ENCODE measurements around the gene GREB1L. TPM values are rescaled to one million over a fixed set of nuclear protein-coding genes. Genes with fewer than 3 reads are reported as not detected.

GREB1L gene
- total RNA-seq, 2 donors from 2014 or later: 0.20 to 0.58 TPM

- Histone ChIP-seq H3K9me3 (no peaks in the 10 kb centered on the region), H3K36me3 (no peaks in the 10 kb centered on the region), H3K4me3 (no peak overlapping the region), H3K4me1 (no peaks in the 10 kb centered on the region), H3K9ac (ENCODE audit: low read depth in 2 of 2, low read length in 2 of 2) (no peak overlapping the region), H3K27me3 (no peaks in the 10 kb centered on the region), H3K27ac (no peak overlapping the region)
- TF ChIP-seq CTCF (IDR thresholded peaks at IDR 0.05): no peak
- DNase-seq: no peak
- intact Hi-C loops (cut with DNase I): no loop called here
Measured at GRCh38 chr18:21281603-21282002, 39.6 kb downstream of the GREB1L start.

GRCh38 chr18:21284540-21284939 is 42.5 kb downstream of the GREB1L start:
- Histone ChIP-seq H3K4me1 (no peaks in the 10 kb centered on the region), H3K27me3 (no peaks in the 10 kb centered on the region), H3K9me3 (no peaks in the 10 kb centered on the region), H3K36me3 (no peaks in the 10 kb centered on the region), H3K4me3 (no peak overlapping the region), H3K9ac (ENCODE audit: low read depth in 2 of 2, low read length in 2 of 2) (no peak overlapping the region), H3K27ac (no peak overlapping the region)
- no peak for TF ChIP-seq CTCF (IDR thresholded peaks at IDR 0.05)
- intact Hi-C loops (cut with DNase I): no loop called here
- DNase-seq: no peak

GRCh38 chr18:21289827-21290226 is 47.8 kb downstream of the GREB1L start:
- intact Hi-C loops (cut with DNase I): no loop called here
- H3K9ac ChIP-seq (ENCODE audit: low read depth in 2 of 2, low read length in 2 of 2): no peak overlapping the region
- no peaks in the 10 kb centered on the region for H3K9me3 ChIP-seq
- H3K27me3 ChIP-seq: no peaks in the 10 kb centered on the region
- H3K4me1 ChIP-seq: no peaks in the 10 kb centered on the region
- H3K4me3 ChIP-seq: no peak overlapping the region
- DNase-seq: no peak
- H3K36me3 ChIP-seq: no peaks in the 10 kb centered on the region
- H3K27ac ChIP-seq: no peak overlapping the region
- no peak for TF ChIP-seq CTCF (IDR thresholded peaks at IDR 0.05)

GRCh38 chr18:21291106-21291505 is 49.1 kb downstream of the GREB1L start:
- Histone ChIP-seq H3K4me3 (no peak overlapping the region), H3K27me3 (no peaks in the 10 kb centered on the region), H3K9me3 (no peaks in the 10 kb centered on the region), H3K36me3 (no peaks in the 10 kb centered on the region), H3K9ac (ENCODE audit: low read depth in 2 of 2, low read length in 2 of 2) (no peak overlapping the region), H3K4me1 (no peaks in the 10 kb centered on the region), H3K27ac (no peak overlapping the region)
- TF ChIP-seq CTCF (IDR thresholded peaks at IDR 0.05): no peak
- intact Hi-C loops (cut with DNase I): no loop called here
- no peak for DNase-seq

- H3K9me3 ChIP-seq: no peaks in the 10 kb centered on the region
- no peak for DNase-seq
- intact Hi-C loops (cut with DNase I): no loop called here
- no peaks in the 10 kb centered on the region for H3K27me3 ChIP-seq
- H3K9ac ChIP-seq (ENCODE audit: low read depth in 2 of 2, low read length in 2 of 2): no peak overlapping the region
- no peaks in the 10 kb centered on the region for H3K36me3 ChIP-seq
- no peak for TF ChIP-seq CTCF (IDR thresholded peaks at IDR 0.05)
- H3K27ac ChIP-seq: no peak overlapping the region
- H3K4me1 ChIP-seq: no peaks in the 10 kb centered on the region
- no peak overlapping the region for H3K4me3 ChIP-seq
Measured at GRCh38 chr18:21293479-21293878, 51.4 kb downstream of the GREB1L start.

GRCh38 chr18:21295101-21295500 is 53.1 kb downstream of the GREB1L start:
- Histone ChIP-seq H3K27me3 (no peaks in the 10 kb centered on the region), H3K4me1 (no peaks in the 10 kb centered on the region), H3K27ac (no peak overlapping the region), H3K4me3 (no peak overlapping the region), H3K9ac (ENCODE audit: low read depth in 2 of 2, low read length in 2 of 2) (no peak overlapping the region), H3K36me3 (no peaks in the 10 kb centered on the region), H3K9me3 (no peaks in the 10 kb centered on the region)
- intact Hi-C loops (cut with DNase I): no loop called here
- no peak for DNase-seq
- TF ChIP-seq CTCF (IDR thresholded peaks at IDR 0.05): no peak

Measured in colonic mucosa (tissue), 4 donors.